CD4-positive, alpha-beta T cell (primary cell): ENCODE measurements around the gene LNPEP. TPM values are rescaled to one million over a fixed set of nuclear protein-coding genes. Genes with fewer than 3 reads are reported as not detected.
A peak's percentile ranks its signal among the peaks of the same experiment; 100 is the strongest.

ENCODE experiments used
- ATAC-seq: fragments of 200-7000 bp; cut with Tn5 transposase; one replicate; pipeline ENCODE4 v1.10.0; 2022; ENCODE audit warnings: mild to moderate bottlenecking; ENCODE audit not compliant: poor library complexity
- CTCF ChIA-PET: fragments of 350-600 bp; sonication (Branson Sonifier 250); formaldehyde crosslinking; loops from one replicate; lab custom pipeline; 2021; ENCODE audit warnings: antibody characterized with exemption, inconsistent platforms; lab: Charles Lee
- POLR2A ChIA-PET: fragments of 350-600 bp; sonication (Branson Sonifier 250); formaldehyde crosslinking; loops from one replicate; lab custom pipeline; 2021; ENCODE audit warnings: antibody characterized with exemption, inconsistent platforms; lab: Charles Lee
- DNase-seq, 14 experiments: peaks; one replicate each; pipeline ENCODE4 v3.0.0-alpha.2; 2013 to 2020; ENCODE audit warnings: mixed read lengths in 2 of 14
- H3K27ac ChIP-seq, 2 donors: one replicate each; pipeline versions ENCODE4 v1.5.1 to v1.7.0; 2013; ENCODE audit warnings: low read length in 2 of 2, low read depth in 1 of 2, mild to moderate bottlenecking in 1 of 2
- H3K27me3 ChIP-seq, 2 experiments: 1 replicate in 1 of 2; 2 replicates in 1 of 2; pipeline versions ENCODE4 v1.6.1 to v1.7.0; 2013; ENCODE audit warnings: low read length in 2 of 2, control low read depth in 1 of 2, mild to moderate bottlenecking in 1 of 2, moderate library complexity in 1 of 2; ENCODE audit not compliant: insufficient read depth in 2 of 2, control insufficient read depth in 1 of 2
- H3K36me3 ChIP-seq: one replicate; pipeline ENCODE4 v1.6.1; 2013; ENCODE audit warnings: low read length, control low read depth; ENCODE audit not compliant: insufficient read depth
- H3K4me1 ChIP-seq: one replicate; pipeline ENCODE4 v1.6.1; 2013; ENCODE audit warnings: low read length, control low read depth; ENCODE audit not compliant: insufficient read depth
- H3K4me3 ChIP-seq: one replicate; pipeline ENCODE4 v1.5.1; 2013; ENCODE audit warnings: mild to moderate bottlenecking, low read length, moderate library complexity
- H3K9me3 ChIP-seq, 2 experiments: 1 replicate in 1 of 2; 2 replicates in 1 of 2; pipeline versions ENCODE4 v1.6.1 to v1.7.0; 2013; ENCODE audit warnings: low read length in 2 of 2, mild to moderate bottlenecking in 2 of 2, control low read depth in 1 of 2, moderate library complexity in 1 of 2; ENCODE audit not compliant: control insufficient read depth in 1 of 2, insufficient read depth in 1 of 2
- H3K27ac Mint-ChIP-seq: one replicate; pipeline ENCODE4 v1.8.0; 2020; ENCODE audit warnings: mixed read lengths
- H3K27me3 Mint-ChIP-seq: one replicate; pipeline ENCODE4 v1.8.0; 2021; ENCODE audit warnings: mixed read lengths
- H3K36me3 Mint-ChIP-seq: one replicate; pipeline ENCODE4 v1.8.0; 2021; ENCODE audit warnings: low read depth, mixed read lengths
- H3K4me1 Mint-ChIP-seq: one replicate; pipeline ENCODE4 v1.8.0; 2021; ENCODE audit warnings: low read depth, mixed read lengths
- H3K4me3 Mint-ChIP-seq: one replicate; pipeline ENCODE4 v1.8.0; 2020; ENCODE audit warnings: mild to moderate bottlenecking, mixed read lengths
- H3K9me3 Mint-ChIP-seq: one replicate; pipeline ENCODE4 v1.8.0; 2020; ENCODE audit warnings: mixed read lengths
- intact Hi-C, 2 experiments: fragments of 100-400 bp; cut with DNase I in 1 of 2; cut with micrococcal nuclease in 1 of 2; formaldehyde crosslinking; loops; one replicate each; pipeline versions ENCODE4 v1.15.1 to v1.9.0; 2023 to 2025; cut with DNase I, micrococcal nuclease
- total RNA-seq, 174 experiments: library from RNA in 2 of 174; stranded (reverse) in 2 of 174; gene quantifications; one replicate each; pipeline ENCODE4 v1.2.3 and lab custom pipeline; 2021 to 2026
- TF ChIP-seq, protein P1 (sequence below): fragments of 200-600 bp; IDR thresholded peaks from one replicate; pipeline ENCODE4 v1.8.0; 2022; ENCODE audit warnings: antibody characterized with exemption, mild to moderate bottlenecking

Gene LNPEP
- total RNA-seq, 2 experiments from 2014 or later: 52.0 to 52.7 TPM

DNA sequence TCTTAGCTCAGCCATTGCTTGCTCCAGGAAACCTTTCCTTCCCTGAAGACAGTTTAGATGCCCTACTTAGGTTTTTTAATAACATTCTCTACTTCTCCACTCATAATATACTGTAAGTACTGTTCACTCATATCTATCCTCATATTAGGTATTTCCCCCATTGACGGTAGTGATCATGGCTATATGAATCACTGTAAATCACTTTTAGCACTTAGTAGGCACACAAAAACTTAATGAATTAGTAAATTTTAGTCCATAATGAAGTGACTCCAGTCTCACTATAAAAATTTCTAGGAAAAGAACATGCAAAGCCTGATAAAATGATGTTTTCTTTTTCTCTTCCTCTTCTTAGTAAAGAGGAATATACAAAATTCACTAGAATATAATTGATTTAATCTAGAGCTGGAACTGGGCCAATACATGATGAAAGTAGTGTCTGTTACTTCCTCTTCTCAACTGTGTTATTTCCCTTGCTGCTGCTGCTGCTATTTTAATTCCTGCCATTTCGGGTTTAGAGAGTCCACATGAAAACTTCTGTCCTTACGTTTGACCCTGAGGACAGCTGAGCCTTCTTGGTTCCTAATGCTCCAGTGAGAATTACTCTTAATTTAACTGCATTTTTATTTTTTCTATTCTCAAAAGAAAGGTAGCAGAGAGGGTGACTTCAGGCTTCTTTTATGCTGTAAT is 73.5 kb downstream of the LNPEP start:
- Histone ChIP-seq H3K9me3 (no peaks in the 10 kb centered on the region), H3K4me3 (no peak overlapping the region), H3K27me3 (no peaks in the 10 kb centered on the region), H3K36me3 (peaks cover 56% of the 10 kb centered on the region), H3K27ac (no peak overlapping the region), H3K4me1 (peaks cover 4% of the 10 kb centered on the region)
- Mint-ChIP-seq H3K4me1 (peaks cover 36% of the 10 kb centered on the region), H3K27ac (peak overlapping the region; percentile 67), H3K4me3 (peak overlapping the region; percentile 55), H3K36me3 (peaks cover 78% of the 10 kb centered on the region), H3K27me3 (no peaks in the 10 kb centered on the region), H3K9me3 (no peaks in the 10 kb centered on the region)
- ChIA-PET POLR2A (interaction anchor here (1.4 to 1.8 kb wide), 2 partner anchors 73 to 141 kb away, joined by 5 to 9 read pairs; partner anchors contain the start of gene LNPEP), CTCF (interaction anchor here (1.0 to 2.1 kb wide), 3 partner anchors 70 to 153 kb away, joined by 3 to 5 read pairs (median 3); no protein-coding TSS in a partner anchor)
- ATAC-seq: peak; percentile 63
- TF ChIP-seq, protein P1, sequence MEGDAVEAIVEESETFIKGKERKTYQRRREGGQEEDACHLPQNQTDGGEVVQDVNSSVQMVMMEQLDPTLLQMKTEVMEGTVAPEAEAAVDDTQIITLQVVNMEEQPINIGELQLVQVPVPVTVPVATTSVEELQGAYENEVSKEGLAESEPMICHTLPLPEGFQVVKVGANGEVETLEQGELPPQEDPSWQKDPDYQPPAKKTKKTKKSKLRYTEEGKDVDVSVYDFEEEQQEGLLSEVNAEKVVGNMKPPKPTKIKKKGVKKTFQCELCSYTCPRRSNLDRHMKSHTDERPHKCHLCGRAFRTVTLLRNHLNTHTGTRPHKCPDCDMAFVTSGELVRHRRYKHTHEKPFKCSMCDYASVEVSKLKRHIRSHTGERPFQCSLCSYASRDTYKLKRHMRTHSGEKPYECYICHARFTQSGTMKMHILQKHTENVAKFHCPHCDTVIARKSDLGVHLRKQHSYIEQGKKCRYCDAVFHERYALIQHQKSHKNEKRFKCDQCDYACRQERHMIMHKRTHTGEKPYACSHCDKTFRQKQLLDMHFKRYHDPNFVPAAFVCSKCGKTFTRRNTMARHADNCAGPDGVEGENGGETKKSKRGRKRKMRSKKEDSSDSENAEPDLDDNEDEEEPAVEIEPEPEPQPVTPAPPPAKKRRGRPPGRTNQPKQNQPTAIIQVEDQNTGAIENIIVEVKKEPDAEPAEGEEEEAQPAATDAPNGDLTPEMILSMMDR: no peak
- intact Hi-C loops: loop anchor here (2.0 to 10.0 kb wide), 2 partner anchors 141 to 235 kb away; no protein-coding TSS in a partner anchor
- DNase-seq: peak in 4 of 14 experiments; percentile 17 to 71 (median 64)

DNA sequence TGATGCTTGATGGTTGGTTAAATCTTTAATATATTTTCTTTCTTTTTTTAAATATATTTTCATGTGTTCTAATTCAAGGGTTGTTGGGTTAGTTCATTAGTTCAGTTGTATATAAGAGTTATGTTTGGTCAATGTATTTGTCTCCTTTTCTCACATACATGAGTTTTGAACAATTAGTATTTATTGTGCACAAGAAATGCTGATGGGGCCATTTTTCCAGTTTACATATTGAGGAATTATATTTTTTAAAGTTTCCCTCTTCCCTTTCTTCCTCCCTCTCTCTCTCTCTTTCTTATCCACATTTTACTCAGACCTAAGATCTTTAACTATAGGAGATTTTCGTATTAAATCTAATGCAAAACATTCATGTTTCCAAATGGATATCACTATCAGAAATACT is 74.0 kb downstream of the LNPEP start:
- DNase-seq: no peak
- no peak overlapping the region for H3K27ac ChIP-seq

GRCh38 chr5:97010606-97011005 is 74.7 kb downstream of the LNPEP start:
- TF ChIP-seq, protein P1: no peak
- DNase-seq (no peak), ATAC-seq (no peak)
- intact Hi-C loops: loop anchor here in 1 of 2 experiments (10.0 kb wide), 1 partner anchor 1874 kb away; no protein-coding TSS in a partner anchor
- H3K36me3 Mint-ChIP-seq: peaks cover 78% of the 10 kb centered on the region
- ChIA-PET CTCF (interaction anchor here (1.2 to 2.1 kb wide), 3 partner anchors 13 to 142 kb away, joined by 3 to 5 read pairs (median 3); no protein-coding TSS in a partner anchor), POLR2A (interaction anchor here (1.4 kb wide), 1 partner anchor 75 kb away, joined by 4 read pairs; the partner anchor contains the start of gene LNPEP)
- H3K9me3 ChIP-seq: no peaks in the 10 kb centered on the region
- no peak overlapping the region for H3K27ac ChIP-seq
- H3K4me1 ChIP-seq: peaks cover 4% of the 10 kb centered on the region
- H3K27me3 ChIP-seq: no peaks in the 10 kb centered on the region
- no peak overlapping the region for H3K27ac Mint-ChIP-seq
- no peak overlapping the region for H3K4me3 Mint-ChIP-seq
- peaks cover 37% of the 10 kb centered on the region for H3K4me1 Mint-ChIP-seq
- H3K4me3 ChIP-seq: no peak overlapping the region
- H3K9me3 Mint-ChIP-seq: no peaks in the 10 kb centered on the region
- H3K36me3 ChIP-seq: peaks cover 61% of the 10 kb centered on the region
- no peaks in the 10 kb centered on the region for H3K27me3 Mint-ChIP-seq

More for the DNA sequence above, 74.0 kb downstream of the LNPEP start:
- POLR2A ChIA-PET: interaction anchor here (1.4 to 1.8 kb wide), 2 partner anchors 74 to 141 kb away, joined by 5 to 9 read pairs; partner anchors contain the start of gene LNPEP
- no peak for ATAC-seq
- no peak overlapping the region for H3K4me3 Mint-ChIP-seq
- peaks cover 4% of the 10 kb centered on the region for H3K4me1 ChIP-seq
- intact Hi-C loops: loop anchor here (2.0 to 10.0 kb wide), 3 partner anchors 141 to 1875 kb away; no protein-coding TSS in a partner anchor
- H3K27me3 Mint-ChIP-seq: no peaks in the 10 kb centered on the region
- peaks cover 78% of the 10 kb centered on the region for H3K36me3 Mint-ChIP-seq
- no peaks in the 10 kb centered on the region for H3K9me3 Mint-ChIP-seq
- no peaks in the 10 kb centered on the region for H3K27me3 ChIP-seq
- CTCF ChIA-PET: interaction anchor here (1.0 to 2.1 kb wide), 2 partner anchors 141 to 152 kb away, joined by 3 to 5 read pairs; no protein-coding TSS in a partner anchor
- no peaks in the 10 kb centered on the region for H3K9me3 ChIP-seq
- H3K27ac Mint-ChIP-seq: peak overlapping the region; percentile 67
- H3K4me3 ChIP-seq: no peak overlapping the region
- peaks cover 34% of the 10 kb centered on the region for H3K4me1 Mint-ChIP-seq
- peaks cover 56% of the 10 kb centered on the region for H3K36me3 ChIP-seq
- TF ChIP-seq, protein P1: no peak
